Measurements from ENCODE around the gene ECSIT.
A peak's percentile ranks its signal among the peaks of the same experiment; 100 is the strongest.

The ECSIT gene

DNA sequence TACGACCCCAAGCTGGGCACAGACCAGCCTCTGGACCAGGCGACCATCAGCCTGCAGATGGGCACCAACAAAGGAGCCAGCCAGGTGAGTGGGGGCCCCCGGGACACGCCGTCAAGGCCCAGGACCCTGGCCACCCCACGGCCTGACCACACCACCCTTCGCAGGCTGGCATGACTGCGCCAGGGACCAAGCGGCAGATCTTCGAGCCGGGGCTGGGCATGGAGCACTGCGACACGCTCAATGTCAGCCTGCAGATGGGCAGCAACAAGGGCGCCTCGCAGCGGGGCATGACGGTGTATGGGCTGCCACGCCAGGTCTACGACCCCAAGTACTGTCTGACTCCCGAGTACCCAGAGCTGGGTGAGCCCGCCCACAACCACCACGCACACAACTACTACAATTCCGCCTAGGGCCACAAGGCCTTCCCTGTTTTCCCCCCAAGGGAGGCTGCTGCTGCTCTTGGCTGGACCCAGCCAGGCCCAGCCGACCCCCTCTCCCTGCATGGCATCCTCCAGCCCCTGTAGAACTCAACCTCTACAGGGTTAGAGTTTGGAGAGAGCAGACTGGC lies 20.5 kb upstream of the ECSIT start:
- no peak for DNase-seq

DNA sequence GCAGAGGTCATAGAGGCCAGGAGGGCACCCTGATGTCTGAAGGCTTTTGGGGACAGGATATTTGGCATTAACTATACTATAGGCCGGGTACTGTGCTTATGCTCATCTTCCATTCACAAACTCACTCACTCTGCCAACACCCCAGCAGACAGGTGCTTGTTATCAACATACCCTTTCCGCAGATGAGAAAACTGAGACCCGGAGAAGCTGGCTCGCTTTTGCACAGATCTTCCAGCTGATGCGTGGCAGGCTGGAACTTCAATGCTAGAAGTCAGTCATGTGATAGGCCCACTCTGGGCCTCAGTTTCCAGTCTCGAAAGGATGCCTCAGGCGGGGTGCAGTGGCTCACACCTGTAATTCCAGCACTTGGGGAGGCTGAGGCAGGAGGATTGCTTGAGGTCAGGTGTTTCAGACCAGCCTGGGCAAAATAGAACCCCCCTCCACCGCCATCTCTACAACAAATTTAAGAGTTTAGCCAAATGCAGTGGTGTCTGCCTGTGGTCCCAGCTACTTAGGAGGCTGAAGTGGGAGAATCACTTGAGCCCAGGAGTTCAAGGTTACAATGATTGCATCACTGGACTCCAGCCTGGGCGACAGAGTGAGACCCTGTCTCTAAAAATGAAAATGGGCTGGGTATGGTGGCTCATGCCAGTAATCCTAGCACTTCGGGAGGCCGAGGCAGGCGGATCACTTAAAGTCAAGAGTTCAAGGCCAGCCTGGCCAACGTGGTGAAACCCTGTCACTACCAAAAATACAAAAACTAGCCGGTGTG lies 19.2 kb upstream of the ECSIT start:
- DNase-seq: no peak

DNA sequence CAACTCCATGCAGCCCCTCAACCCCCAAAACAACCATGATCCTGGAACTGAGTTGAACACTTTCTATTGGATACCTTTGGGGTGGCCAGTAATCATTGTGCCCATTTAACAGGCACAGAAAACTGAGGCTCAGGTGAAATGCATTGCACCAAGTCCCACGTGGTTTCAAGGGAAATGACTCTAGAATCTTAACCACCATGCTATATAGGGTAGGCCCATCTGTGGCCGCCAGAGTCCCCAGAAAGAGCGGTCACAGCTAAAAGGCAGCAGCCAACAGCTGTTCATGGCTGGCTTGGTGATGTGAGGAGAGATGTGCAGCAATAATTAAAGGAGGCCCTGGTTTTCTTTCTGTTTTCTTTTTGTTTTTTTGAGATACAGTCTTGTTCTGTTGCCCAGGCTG lies 12.3 kb upstream of the ECSIT start:
- DNase-seq: no peak

DNA sequence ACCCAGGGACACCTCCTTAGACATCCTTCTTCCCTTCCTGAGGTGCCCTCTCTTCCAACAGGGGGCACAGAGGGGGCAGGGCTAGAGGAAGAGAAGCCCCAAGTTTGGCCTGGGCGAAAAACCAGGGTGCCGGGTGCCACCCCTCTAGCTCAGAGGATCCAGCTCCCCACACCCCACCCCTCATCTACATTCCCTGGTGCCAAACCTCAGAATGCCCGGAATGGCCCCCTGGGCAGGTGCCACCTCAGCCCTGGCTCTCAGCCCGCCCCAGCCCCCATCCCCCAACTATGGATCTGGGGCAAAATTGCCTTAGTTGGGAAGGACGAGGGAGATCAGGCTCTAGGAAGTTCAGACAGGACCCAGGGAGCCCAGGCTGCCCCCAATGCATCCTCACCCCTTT lies 11.7 kb upstream of the ECSIT start:
- no peak for DNase-seq

DNA sequence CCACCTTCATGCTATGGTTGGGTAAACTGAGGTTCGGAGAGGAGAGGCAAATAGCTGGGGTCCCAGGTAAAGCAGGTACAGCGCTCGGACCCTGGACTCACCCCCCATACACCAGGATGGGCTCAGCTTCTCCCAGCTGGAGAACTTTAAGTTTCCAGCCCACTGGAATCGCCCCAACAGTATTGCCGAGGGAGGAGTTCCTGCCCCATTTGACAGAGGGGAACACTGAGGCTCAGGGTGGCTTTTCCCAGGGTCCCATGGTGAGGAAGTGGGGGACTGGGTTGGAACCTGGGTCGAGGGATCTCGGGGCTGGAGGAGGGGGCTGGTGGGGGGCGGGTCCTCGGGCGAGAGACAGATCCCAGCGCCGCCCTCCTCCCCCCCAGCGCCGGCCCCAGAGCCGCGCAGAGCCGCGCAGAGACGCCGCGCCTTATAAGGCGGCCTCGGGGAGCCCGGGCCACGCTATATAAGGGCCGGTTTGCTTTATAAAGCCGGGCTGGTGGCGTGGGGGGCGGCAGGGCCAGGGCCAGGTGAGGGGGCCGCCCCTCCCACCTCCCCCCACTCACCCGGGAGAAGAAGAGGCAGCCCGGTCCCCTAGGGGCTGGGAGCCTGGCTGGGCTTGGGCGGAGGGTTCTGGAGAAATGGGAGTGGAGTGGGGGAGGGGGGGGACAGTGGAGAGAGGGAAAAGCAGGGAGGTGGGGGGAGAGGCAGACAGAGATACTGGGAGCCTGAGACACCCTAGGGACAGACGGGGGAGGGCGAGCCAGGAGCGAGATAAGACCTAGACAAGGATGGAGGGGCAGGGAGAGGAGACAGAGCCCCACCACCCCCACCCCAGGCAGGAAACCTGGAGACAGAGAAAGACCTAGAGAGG lies 10.8 kb upstream of the ECSIT start:
- no peak for DNase-seq

DNA sequence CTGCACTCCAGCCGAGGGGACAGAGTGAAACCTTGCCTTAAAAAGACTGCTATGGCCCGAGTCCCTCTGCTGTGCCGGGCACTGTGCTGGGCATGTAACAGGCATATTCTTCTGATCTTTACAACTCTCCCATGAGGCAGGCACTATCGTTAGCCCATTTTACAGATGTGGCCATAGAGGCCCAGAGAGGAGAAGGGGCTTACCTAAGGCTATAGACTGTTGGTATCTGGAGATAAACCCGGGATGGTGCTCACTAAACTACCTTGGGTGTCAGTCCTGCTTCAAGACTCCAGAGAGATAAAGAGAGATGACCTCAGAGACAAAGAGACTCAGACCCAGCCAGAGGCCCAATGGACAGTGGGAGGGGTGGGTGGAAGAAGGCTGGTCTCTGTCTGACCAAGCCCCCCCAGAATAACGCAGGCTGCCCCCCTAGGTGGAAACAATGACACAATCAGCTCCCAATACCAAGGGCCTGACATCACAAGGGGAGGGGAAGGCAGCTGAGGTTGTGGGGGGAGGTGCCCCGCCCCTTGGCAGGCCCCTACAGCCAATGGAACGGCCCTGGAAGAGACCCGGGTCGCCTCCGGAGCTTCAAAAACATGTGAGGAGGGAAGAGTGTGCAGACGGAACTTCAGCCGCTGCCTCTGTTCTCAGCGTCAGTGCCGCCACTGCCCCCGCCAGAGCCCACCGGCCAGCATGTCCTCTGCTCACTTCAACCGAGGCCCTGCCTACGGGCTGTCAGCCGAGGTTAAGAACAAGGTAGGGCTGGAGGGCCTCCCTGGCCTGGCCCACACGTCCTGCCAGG lies 9.5 kb upstream of the ECSIT start, which contains the start of gene CNN1:
CNN1 (plus strand) TSS at position 620 of the 805 bp plus-strand sequence; CDS start at position 697, 77 bp downstream.
- no peak for DNase-seq

DNA sequence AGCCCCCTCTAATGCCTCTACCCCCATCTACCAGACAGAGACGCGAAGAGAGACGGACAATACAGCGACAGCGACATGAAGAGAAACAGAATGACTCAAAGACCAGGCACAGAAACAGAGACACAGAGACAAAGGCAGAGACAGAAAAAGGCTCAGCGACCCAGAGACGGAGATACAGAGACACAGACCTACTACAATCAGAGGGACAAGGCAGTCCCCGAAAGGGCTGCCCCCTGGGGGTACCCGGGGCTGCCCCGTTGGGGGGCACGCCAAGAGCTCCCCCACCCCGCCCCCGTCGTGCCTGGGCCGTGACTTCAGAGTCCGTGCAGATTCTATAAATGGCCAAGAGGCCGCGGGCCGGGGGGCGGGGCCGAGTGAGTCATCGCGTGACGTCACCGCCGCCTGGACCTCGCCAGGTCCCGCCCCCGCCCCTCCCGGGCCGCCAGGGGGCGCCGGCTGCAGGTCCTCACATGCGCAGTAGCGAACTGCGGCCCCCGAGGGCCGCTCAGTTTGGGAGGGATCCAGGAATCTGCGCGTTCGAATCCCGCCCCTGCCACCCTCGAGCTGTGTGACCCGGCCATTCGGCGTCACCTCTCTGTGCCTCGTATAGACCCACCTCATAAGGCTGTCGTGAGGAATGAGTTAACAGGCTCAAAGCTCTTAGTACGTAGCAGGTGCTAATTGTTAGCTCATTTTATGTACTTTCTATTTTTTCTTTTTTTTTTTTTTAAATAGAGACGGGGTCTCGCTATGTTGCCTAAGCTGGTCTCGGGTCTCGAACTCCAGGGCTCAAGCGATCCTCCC lies 7.1 kb upstream of the ECSIT start:
- peak; percentile 92 to 97 (median 95) for DNase-seq

DNA sequence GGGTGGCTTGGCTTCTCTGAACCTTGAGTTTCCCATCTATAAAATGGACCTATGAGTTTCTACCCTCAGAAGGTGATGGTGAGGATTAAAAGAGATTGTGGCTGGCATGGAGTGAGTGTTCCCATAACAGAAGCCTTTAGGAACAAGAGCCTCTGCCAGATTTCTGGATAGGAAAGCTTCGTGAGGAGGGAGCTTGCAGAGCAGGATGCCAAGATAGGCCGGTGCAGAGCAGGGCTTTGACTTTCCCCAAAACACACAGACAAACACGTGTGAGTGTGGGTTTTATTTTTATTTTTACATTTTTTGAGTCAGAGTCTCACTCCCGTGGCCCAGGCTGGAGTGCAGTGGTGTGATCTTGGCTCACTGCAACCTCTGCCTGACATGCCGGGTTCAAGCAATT lies 6.0 kb upstream of the ECSIT start:
- DNase-seq: peak in 3 of 4 experiments; percentile 9 to 19 (median 16)

DNA sequence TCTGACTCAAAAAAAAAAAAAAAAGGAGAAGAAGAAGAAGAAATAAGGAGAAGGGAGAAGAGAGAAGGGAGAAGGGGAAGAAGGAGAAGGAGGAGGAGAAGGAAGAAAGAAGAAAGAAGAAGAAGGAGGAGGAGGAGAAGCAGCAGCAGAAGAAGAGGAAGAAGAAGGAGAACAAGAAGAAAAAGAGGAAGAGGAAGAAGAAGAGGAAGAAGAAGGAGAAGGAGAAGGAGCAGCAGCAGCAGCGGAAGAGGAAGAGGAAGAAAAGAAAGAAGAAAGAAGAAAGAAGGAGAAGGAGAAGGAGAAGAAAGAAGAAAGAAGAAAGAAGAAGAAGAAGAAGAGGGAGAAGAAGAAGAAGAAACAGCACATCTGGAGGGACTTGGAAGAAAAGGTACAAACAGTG lies 5.6 kb upstream of the ECSIT start:
- DNase-seq: peak in 3 of 4 experiments; percentile 14 to 28 (median 19)

DNA sequence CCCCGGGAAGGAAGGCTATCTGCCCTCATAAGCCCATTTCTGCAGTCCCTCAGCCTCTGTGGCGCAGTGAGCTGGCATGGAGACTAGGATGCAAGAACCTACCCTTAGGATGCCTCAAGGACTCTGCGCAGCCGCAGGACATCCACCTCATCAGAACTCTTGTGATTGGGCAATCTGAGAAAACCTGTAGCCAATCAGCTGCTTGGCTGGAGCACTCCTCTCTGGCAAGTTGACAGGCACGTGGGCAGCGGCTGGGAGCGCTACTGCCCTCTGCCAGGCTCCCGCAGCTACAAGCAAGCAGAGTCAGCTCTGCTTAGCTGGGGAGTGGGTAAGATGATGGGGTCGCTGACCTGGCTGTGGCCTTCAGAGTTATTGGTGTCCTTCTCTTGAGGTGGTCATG lies 1.5 kb upstream of the ECSIT start:
- DNase-seq: peak; percentile 59 to 78 (median 69)

DNA sequence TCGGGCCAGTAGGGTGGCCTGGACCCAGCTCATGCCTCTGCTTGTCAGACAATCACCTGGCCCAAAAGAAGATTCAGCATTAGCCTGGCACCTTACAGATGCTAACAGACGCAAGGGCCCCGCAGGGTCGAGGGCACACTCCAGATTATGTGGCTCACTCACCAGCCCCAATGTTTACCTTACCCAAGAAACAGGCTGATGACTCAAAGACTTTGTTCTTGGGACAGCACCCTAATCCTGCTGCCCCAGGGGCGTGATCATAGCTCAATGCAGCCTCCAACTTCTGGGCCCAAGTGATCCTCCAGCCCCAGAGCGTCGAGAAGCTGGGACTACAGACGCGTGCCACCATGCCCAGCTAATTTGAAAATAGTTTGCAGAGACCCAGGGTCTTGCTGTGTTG lies 9.8 kb downstream of the ECSIT start:
- no peak for DNase-seq

DNA sequence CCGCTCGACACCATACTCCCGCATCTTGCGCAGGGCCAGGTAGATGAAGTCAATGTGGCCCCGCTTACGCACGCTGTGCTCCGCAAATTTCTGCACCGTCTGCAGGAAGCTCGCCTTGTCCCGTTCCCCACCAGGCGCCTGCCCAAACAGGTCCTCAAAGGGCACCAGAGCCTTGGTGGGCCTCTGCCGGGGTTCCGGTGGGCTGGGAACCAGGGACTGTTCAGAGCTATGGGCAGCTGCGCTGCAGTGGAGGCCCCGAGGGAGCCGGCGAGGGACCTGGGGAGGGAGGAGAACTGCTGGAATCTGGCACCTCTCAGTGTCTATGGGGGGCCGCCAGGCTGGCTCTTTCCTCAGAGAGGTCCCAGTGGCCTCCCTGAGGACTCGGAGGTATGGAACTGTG lies 15.0 kb downstream of the ECSIT start:
- DNase-seq: no peak

DNA sequence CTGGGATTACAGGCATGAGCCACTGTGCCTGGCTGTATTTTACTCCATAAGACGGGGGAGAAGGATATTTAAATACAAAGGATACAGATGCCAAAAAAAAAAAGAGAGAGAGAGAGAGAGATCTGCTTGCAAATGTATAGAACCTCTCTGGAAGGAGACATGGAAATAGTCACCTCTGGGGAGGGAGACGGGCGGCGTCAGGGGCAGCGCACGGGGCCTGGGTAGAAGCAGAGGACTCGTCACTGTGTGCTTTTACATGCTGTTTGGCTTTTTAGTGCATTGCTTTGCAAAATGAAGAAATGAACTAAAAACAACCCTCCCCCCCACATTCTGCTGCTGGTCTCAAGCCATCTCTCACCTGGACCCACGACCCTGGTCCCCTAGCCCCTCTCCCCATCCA lies 18.5 kb downstream of the ECSIT start:
- DNase-seq: no peak

DNA sequence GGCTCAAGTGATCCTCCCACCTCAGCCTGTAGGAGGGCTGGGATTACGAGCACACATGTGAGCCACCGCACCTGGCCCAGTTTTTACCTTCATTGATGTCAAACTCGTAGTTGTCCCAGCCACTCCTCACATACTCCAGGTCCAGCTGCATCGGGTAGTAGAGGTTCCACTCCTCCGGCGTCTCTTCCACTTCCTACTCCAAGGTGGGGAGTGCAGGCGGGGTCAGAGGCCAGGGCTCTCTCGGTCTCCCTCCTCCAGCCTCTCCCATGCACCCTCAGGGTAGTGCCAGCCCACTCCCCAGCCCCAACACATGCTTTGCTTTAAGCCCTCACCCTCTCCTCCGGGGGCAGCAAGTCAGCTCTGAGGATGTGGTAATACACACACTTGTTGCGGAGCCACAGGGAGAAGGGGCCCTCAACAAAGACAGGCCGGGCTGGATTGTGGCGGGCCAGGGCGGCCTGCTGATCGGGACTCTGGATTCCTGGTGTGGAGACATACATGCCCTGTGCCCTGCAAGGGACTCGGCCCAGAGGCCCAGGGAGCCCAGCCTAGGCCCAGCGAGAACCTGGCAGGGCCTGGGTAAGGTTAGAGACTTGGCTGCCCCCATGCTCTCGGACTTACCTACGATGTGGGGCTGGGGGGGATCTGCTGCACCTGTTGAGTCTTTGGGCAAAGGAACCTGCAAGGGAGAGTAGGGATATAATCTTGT lies 21.4 kb downstream of the ECSIT start:
- DNase-seq: no peak

DNA sequence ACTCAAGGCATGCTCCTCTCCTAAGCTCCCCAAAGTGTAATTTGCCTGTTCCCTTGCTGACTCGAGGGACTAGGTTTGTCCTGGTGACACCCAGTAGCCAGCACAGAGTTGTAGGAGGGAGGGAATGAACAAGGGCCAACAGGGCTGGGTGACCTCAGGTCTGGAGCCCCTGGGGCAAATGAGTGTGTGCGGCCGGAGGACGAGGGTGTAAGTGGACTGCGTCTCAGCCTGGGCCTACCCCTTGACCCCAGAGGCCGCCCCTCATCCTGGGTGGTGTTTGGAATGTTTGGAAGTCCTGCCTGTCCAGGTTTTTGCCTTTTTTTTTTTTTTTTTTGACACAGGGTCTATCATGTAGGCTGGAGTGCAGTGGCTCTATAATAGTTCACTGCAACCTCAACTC lies 22.0 kb downstream of the ECSIT start:
- DNase-seq: no peak

DNA sequence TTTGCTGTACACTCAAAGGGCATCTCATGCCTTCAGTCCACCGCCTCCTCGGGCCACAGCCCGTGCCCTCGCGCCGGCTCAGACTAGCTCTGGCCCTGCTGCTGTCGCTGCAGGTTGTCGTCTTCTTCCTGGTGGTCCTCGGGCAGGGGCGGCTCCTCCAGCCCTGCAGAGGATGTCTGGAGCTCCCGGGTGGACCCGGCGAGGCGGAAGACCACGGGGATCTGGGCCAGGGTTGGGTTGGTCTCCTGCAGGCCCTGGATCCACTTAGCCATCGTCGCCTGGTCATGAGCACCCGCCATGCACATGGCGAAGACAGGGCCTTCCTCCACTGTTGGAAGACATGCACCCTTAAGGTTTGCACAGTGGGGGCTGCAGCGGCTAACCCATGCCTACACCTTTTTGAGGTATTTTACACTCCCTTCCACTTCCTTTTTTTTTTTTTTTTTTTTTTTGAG lies 22.8 kb downstream of the ECSIT start:
- DNase-seq: no peak

DNA sequence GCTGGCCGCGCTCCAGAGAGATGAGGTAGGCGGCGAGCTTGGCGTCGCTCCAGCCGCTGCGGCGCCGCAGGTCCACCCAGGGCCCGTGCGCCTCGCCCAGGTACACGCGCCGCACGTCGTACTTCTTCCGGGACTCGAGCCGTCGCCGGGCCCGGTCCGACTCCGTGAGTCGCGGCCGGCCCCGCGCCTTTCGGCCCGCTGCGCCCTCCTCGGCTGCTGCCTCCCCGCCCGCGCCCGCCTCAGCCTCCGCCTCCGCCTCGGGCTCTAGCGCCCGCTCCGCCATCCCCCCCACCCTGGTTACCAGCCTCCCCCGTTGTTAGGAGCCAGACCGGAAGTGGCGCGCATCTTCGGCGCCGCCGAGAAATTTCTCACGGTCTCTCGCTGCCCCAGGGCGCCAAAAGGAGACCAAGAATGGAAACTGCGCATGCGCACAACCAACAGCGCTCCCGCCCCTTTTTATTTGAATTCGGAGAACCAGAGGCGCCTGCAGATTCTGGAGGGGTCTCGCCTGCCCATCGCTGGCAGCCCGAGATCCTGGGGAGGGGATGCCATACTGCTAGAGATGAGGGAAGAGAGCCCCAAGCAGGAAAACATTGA lies 23.3 kb downstream of the ECSIT start, which contains the start of gene ZNF653:
ZNF653 (minus strand) TSS at position 336 of the 597 bp plus-strand sequence; CDS start at position 283, 53 bp downstream.
- peak; percentile 96 to 99 (median 98) for DNase-seq

DNA sequence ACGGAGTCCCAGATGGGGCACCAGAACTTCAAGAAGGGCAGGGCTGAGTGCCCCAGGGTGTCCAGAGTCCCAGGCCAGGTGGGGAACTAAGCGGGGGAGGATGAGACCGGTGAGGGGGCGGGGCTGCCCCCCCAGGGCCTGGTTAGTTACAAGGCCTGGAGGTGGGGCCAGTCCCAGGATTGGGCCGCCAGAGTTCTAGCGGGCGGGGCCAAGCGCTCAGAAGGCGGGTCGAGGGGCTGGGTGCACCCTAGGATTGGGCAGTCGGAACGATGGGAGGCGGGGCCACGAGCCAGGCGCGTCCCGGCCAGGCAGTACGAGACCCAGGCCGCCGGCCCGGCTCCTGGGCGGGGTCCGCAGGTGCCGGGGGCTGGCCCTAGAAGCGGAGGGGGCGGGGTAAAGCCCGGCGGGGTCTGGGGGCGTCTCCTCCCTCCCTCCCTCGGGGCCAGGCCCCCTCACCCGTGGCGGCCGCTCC lies 23.9 kb downstream of the ECSIT start:
- DNase-seq: peak; percentile 93 to 97 (median 94)

DNA sequence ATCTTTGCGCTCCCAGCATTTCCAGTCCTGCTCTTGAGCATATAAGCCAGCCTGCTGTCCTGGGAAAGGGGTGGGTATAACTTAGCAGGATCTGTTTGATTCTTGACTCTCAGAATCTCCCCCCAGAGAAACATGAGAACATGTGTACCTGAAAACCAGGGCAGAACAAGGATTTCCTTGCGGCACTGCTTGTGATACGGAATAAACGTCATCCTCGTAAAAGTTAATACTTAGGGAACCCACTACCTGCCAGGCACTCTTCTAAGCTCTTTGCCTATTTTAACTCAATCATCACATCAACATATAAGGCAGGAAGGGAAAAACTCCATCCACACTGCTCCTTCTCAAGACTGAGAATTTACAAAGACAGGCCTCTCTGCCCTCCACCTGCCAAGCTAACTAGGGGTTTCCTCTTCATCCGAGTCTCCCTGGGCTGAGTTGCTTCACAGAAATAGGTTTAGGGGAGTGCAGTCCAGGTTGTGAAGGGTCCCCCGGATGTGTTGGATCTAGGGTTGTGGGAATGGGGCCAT lies 24.4 kb downstream of the ECSIT start:
- no peak for DNase-seq

DNA sequence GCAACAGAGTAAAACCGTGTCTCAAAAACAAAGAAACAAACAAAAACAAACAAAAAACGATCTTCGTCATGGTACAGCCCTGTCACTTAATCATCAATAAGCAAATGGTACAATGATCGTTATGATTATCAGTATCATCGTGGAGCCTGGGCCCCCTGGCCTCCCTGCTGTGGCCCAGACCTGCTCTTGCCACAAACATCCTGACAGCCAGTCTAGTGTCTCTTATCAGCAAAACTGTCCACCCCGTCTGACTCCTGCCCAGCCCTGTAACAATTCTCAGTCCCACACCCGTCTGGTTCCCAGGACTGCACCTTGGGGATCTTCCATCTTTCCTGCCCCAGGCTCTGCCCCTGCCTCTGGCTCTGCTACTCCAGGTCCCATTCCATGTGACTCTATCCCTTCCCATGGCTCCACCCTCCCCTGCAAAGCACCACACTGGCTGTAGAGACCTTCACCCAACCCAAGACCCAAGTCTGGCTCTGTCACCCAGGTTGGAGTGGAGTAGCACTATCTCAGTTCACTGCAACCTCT lies 29.0 kb downstream of the ECSIT start:
- DNase-seq: no peak

All from suppressor macrophage (primary cell).